ENCODE data around the gene ANO1. TPM values are rescaled to one million over a fixed set of nuclear protein-coding genes. Genes with fewer than 3 reads are reported as not detected.
"Not testable (repeated sequence)": the region's sequence is repeated elsewhere in the genome, so short reads cannot be mapped to it uniquely, and the experiment has no call there.

ANO1 gene
- total RNA-seq, 3 donors from 2014 or later (not counting 1 experiment from before 2014, with no cell fraction given) = not detected

DNA sequence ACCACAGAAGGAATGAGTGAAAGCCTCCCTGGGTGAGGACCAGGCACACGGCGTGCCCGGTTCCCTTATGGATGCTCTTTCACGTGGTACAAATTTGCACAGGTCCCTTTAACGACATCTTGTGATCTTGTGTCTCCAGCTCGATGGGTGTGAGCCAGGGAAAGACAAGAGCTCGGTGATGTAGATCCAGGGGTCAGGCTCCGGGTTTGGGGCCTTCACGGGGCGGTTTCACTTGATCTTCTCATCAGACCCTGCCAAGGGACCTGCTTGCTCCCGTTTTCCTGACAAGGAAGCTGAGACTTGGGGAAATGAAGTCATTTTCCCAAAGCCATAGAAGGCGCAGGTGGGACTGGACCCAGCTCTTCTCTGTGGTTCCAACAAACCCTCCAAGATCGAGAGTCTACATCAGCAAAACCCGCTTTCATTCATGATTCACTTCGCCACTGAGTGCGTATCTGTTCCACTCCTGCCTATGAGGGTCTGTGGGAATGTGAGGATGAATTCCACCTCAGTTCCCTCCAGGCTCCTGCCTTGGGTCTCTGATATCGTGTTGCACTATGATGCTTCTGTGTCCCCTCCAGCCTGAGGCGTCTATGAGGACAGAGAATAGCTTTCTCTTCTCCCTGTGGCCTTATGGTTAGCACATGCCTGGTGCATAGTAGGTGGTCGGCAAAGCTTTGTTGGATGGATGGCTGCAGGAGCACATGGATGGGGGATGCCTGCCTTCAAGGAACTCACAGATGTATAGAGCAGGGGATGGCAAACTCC is 45.0 kb upstream of the ANO1 start:
- Histone ChIP-seq H3K9me3 (ENCODE audit: control insufficient read depth, insufficient read depth, low read length) (no peaks in the 10 kb centered on the region), H3K27me3 (ENCODE audit: control insufficient read depth, insufficient read depth, low read length) (no peaks in the 10 kb centered on the region), H3K4me1 (ENCODE audit: control insufficient read depth, insufficient read depth, low read length) (no peaks in the 10 kb centered on the region), H3K27ac (ENCODE audit: low read length) (no peak overlapping the region), H3K36me3 (ENCODE audit: control insufficient read depth, insufficient read depth, low read length) (no peaks in the 10 kb centered on the region), H3K4me3 (ENCODE audit: low read length) (no peak overlapping the region)
- Mint-ChIP-seq H3K27ac (no peak overlapping the region), H3K4me3 (no peak overlapping the region), H3K4me1 (no peaks in the 10 kb centered on the region), H3K36me3 (no peaks in the 10 kb centered on the region), H3K9me3 (no peaks in the 10 kb centered on the region), H3K27me3 (ENCODE audit: low read depth in 2 of 2) (peaks cover 0 to 4% of the 10 kb centered on the region in 2 donors)
- DNase-seq = no peak
- ATAC-seq = no peak
- intact Hi-C loops (cut with micrococcal nuclease) = no loop called here
- TF ChIP-seq, protein P1, sequence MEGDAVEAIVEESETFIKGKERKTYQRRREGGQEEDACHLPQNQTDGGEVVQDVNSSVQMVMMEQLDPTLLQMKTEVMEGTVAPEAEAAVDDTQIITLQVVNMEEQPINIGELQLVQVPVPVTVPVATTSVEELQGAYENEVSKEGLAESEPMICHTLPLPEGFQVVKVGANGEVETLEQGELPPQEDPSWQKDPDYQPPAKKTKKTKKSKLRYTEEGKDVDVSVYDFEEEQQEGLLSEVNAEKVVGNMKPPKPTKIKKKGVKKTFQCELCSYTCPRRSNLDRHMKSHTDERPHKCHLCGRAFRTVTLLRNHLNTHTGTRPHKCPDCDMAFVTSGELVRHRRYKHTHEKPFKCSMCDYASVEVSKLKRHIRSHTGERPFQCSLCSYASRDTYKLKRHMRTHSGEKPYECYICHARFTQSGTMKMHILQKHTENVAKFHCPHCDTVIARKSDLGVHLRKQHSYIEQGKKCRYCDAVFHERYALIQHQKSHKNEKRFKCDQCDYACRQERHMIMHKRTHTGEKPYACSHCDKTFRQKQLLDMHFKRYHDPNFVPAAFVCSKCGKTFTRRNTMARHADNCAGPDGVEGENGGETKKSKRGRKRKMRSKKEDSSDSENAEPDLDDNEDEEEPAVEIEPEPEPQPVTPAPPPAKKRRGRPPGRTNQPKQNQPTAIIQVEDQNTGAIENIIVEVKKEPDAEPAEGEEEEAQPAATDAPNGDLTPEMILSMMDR (IDR thresholded peaks at IDR 0.05) = no peak
- WGBS (ENCODE audit: insufficient coverage) = 88% methylated on average over 18 of the region's 19 CpGs

DNA sequence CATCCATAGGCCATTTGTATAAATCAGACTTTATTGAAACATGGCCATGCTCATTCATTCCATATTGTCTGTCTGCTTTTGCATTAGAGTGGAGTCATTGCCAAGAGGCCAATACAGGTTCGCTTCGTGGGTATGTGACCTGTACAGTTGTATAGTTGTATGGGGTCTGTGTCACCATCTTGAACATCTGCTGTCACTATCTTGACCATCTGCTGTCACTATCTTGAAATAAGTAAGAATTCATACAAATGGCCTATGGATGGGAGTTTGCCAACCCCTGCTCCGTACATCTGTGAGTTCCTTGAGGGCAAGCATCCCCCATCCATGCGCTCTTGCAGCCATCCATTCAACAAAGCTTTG is 44.4 kb upstream of the ANO1 start:
- H3K4me3 ChIP-seq (ENCODE audit: low read length) = no peak overlapping the region
- no peaks in the 10 kb centered on the region for H3K36me3 ChIP-seq (ENCODE audit: control insufficient read depth, insufficient read depth, low read length)
- H3K4me1 Mint-ChIP-seq = no peaks in the 10 kb centered on the region
- H3K9me3 Mint-ChIP-seq = peaks cover 0 to 2% of the 10 kb centered on the region in 2 donors
- H3K27me3 Mint-ChIP-seq (ENCODE audit: low read depth in 2 of 2) = peaks cover 0 to 4% of the 10 kb centered on the region in 2 donors
- peaks cover 4% of the 10 kb centered on the region for H3K9me3 ChIP-seq (ENCODE audit: control insufficient read depth, insufficient read depth, low read length)
- H3K27ac Mint-ChIP-seq = no peak overlapping the region
- TF ChIP-seq, protein P1 (IDR thresholded peaks at IDR 0.05) = no peak
- no peaks in the 10 kb centered on the region for H3K36me3 Mint-ChIP-seq
- no peak for ATAC-seq
- H3K27me3 ChIP-seq (ENCODE audit: control insufficient read depth, insufficient read depth, low read length) = no peaks in the 10 kb centered on the region
- intact Hi-C loops (cut with micrococcal nuclease) = no loop called here
- no peaks in the 10 kb centered on the region for H3K4me1 ChIP-seq (ENCODE audit: control insufficient read depth, insufficient read depth, low read length)
- no peak overlapping the region for H3K4me3 Mint-ChIP-seq
- no peak overlapping the region for H3K27ac ChIP-seq (ENCODE audit: low read length)
- WGBS (ENCODE audit: insufficient coverage) = 94% methylated on average over 4 of the region's 4 CpGs
- DNase-seq = no peak

DNA sequence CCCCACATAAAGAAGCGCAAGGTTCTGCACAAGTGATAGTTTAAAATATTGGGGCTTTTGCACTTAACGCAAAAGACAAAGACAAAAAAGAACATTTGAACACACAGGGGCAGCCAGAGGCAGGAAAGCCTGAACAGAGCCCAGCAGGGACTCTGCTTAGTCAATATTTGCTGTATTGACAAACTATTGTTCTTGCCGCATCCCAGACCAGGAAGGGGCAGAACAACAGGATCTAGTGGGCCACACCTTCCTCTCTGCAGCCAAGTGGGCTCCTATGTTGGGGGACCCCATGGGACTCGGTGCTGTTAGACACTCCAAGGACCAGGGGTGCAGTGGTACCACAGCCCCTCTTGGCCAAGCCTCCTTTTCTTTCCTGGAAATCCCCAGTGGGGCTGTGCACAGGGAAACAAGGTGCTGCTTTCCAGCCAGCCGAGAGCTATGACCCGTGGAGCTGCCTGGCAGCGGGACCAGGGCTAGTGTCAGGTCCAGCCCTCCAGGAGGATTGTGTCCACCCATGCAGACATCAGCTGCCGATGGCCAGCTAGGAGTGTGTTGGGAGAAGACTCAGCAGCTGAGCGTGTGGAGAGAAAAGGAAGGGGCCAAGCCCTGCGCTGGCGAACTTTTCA is 43.3 kb upstream of the ANO1 start:
- Mint-ChIP-seq H3K27ac (no peak overlapping the region), H3K4me3 (no peak overlapping the region), H3K27me3 (ENCODE audit: low read depth in 2 of 2) (peaks cover 1 to 4% of the 10 kb centered on the region in 2 donors), H3K36me3 (no peaks in the 10 kb centered on the region), H3K4me1 (no peaks in the 10 kb centered on the region), H3K9me3 (peaks cover 0 to 2% of the 10 kb centered on the region in 2 donors)
- no peak overlapping the region for H3K4me3 ChIP-seq (ENCODE audit: low read length)
- no peak overlapping the region for H3K27ac ChIP-seq (ENCODE audit: low read length)
- H3K4me1 ChIP-seq (ENCODE audit: control insufficient read depth, insufficient read depth, low read length) = no peaks in the 10 kb centered on the region
- TF ChIP-seq, protein P1 (IDR thresholded peaks at IDR 0.05) = no peak
- no peak for DNase-seq
- no peak for ATAC-seq
- H3K27me3 ChIP-seq (ENCODE audit: control insufficient read depth, insufficient read depth, low read length) = no peaks in the 10 kb centered on the region
- intact Hi-C loops (cut with micrococcal nuclease) = no loop called here
- H3K9me3 ChIP-seq (ENCODE audit: control insufficient read depth, insufficient read depth, low read length) = peaks cover 4% of the 10 kb centered on the region
- WGBS (ENCODE audit: insufficient coverage) = 79% methylated on average over 9 of the region's 11 CpGs
- H3K36me3 ChIP-seq (ENCODE audit: control insufficient read depth, insufficient read depth, low read length) = no peaks in the 10 kb centered on the region

DNA sequence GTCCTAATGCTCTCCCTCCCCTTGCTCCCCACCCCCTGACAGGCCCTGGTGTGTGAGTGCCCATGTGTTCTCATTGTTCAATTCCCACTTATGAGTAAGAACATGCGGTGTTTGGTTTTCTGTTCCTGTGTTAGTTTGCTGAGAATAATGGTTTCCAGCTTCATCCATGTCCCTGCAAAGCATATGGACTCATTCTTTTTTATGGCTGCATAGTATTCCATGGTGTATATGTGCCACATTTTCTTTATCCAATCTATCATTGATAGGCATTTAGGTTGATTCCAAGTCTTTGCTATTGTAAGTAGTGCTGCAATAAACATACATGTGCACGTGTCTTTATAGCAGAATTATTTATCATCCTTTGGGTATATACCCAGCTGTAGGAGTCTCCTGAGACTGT is 42.5 kb upstream of the ANO1 start:
- H3K4me1 ChIP-seq (ENCODE audit: control insufficient read depth, insufficient read depth, low read length); ATAC-seq; H3K4me3 Mint-ChIP-seq; H3K27me3 ChIP-seq (ENCODE audit: control insufficient read depth, insufficient read depth, low read length); H3K36me3 Mint-ChIP-seq; H3K36me3 ChIP-seq (ENCODE audit: control insufficient read depth, insufficient read depth, low read length); H3K27ac ChIP-seq (ENCODE audit: low read length); H3K4me1 Mint-ChIP-seq; intact Hi-C loops (cut with micrococcal nuclease); H3K27ac Mint-ChIP-seq; H3K9me3 Mint-ChIP-seq; H3K27me3 Mint-ChIP-seq (ENCODE audit: low read depth in 2 of 2); H3K9me3 ChIP-seq (ENCODE audit: control insufficient read depth, insufficient read depth, low read length); H3K4me3 ChIP-seq (ENCODE audit: low read length); DNase-seq: not testable (repeated sequence)
- 100% methylated on average over 2 of the region's 2 CpGs for WGBS (ENCODE audit: insufficient coverage)
